Fibroblast of skin of scalp (primary cell): ENCODE measurements around the gene TUBA1C. TPM values are rescaled to one million over a fixed set of nuclear protein-coding genes. Genes with fewer than 3 reads are reported as not detected.
A peak's percentile ranks its signal among the peaks of the same experiment; 100 is the strongest.
"Not testable (repeated sequence)": the region's sequence is repeated elsewhere in the genome, so short reads cannot be mapped to it uniquely, and the experiment has no call there.

Source experiments
- DNase-seq: peaks from one replicate; pipeline ENCODE4 v3.0.0-alpha.2; 2013
- polyA plus RNA-seq, 2 experiments: library from polyadenylated mRNA; unstranded; fragments of 120-200 nt; gene quantifications; one replicate each; pipeline ENCODE4 v1.2.1, GENCODE V29; 2013; ENCODE audit not compliant: insufficient read length in 2 of 2

The TUBA1C gene
- 543 TPM for polyA plus RNA-seq (2013, experiment 1 of 2; ENCODE audit: insufficient read length)
- 549 TPM for polyA plus RNA-seq (2013, experiment 2 of 2; ENCODE audit: insufficient read length)

DNA sequence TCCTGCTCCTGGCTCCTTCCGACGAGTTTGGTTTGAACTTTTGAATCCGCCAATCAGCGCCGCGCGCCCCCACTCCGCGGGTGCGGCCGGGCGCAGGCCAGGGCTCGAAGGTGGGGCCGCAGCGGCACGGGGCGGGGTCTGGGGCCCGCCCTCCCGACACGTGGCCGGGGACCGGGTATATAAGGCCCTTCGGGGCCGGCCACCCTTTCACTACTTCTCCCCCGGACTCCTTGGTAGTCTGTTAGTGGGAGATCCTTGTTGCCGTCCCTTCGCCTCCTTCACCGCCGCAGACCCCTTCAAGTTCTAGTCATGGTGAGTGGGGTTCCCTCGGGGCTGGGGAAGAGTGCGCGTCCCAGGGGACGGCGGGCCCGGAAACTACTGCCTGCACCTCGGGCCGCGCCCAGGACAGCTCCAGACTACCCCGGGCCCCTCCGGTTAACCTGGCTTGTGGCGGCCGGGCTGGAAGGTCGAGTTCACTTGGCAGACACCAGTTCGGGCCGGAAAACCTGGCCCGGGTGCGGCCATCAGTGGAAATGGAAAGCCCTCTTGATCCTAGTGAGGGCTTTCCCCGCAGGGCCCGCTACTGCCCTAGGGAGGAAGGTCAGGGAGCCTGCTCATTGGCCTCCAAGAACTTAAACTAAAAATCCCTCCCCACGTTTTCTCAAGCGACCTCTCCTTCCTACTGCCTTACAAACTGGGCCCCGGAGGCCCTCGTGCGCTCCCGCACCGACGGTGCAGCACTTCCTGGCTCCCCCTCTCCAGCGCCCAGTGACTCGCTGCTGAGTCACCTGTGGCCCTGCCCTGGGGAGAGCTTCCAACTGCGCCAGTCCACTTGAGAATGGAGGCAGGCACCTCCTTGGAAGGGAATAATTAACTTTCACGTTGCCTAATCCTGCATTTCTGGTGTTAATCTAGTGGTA is at the start of gene TUBA1C:
Gene TUBA1C (plus strand): TSS at position 210 of the 920 bp plus-strand sequence. CDS start 100 bp downstream, at position 310.
- DNase-seq = peak; percentile 95

- DNase-seq = no peak
These were observed 45.4 kb upstream of the TUBA1C start for GRCh38 chr12:49219417-49220026.

GRCh38 chr12:49220972-49221371 is 43.9 kb upstream of the TUBA1C start:
- no peak for DNase-seq

DNA sequence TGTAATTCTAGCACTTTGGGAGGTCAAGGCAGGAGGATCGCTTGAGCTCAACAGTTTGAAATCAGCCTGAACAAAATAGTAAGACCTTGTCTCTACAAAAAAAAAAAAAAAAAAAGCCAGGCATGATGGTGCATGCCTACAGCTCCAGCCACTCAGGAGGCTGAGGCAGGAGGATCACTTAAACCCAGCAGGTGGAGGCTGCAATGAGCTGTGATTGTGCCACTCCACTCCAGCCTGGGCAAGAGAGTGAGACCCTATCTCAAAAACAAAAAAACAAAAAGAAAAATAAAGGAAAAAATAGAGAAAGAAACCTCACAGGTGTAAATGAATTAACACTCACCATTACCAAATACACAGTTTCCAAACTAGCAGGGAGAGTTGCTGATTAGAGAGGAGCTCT is 41.8 kb upstream of the TUBA1C start:
- no peak for DNase-seq

DNA sequence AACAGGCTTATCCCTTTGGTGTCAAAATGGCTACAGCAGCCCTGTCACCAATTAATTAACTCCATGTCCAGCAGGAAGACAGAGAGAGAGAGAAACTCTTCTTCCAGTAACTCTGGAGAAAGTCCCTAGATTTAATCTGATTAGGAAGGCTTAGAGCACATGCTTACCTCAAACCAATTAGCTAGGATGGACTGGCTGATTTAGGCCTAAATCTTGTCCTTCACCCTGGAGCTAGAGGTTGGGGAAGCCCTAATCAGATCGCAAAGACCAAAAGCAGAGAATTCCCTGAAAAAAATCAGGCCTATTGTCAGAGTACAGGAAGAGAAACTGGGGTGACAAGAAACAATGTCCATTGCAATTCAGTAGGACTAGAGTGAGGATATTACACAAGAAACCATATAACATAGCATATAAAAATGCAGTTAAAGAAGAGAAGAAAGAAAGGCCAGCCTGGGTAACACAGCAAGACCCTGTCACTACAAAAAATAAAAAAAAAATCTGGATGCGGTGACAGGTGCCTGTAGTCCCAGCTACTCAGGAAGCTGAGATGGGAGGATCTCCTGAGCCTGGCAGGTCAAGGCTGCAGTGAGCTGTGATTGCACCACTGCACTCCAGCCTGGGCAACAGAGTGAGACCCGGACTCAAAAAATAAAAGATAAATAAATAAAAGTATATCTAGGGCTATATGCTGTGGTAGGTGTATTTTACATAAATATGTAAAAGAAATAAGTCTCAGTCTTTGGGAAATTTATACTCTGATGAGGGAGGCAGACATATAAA is 41.1 kb upstream of the TUBA1C start:
- DNase-seq = no peak

DNA sequence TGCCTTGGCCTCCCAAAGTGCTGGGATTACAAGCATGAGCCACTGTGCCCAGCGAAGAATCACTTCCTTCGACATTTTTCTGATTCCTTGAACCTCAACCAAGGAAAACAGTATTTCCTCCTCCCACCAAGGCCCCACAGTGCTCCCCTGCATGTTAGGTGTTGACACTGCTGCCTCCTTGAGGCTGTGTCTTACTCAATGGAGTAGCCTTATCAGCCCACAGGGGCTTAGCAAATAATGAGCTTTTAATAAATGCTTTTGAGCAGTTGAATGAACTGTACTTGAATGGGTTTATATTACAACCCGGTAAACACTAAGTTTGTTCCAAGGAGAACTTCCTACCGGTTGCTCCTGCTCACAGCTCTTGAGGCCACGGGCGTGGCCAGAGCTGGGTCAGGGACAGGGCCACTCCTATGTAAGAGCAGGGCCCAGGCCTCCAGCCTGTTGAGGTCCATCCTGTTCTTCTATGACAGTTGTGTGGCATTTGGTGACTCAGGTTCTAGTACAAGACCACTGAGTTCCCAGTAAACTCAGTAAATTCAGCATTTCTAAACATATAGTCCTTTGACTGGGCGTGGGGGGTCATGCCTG is 39.2 kb upstream of the TUBA1C start:
- DNase-seq = peak; percentile 47

DNA sequence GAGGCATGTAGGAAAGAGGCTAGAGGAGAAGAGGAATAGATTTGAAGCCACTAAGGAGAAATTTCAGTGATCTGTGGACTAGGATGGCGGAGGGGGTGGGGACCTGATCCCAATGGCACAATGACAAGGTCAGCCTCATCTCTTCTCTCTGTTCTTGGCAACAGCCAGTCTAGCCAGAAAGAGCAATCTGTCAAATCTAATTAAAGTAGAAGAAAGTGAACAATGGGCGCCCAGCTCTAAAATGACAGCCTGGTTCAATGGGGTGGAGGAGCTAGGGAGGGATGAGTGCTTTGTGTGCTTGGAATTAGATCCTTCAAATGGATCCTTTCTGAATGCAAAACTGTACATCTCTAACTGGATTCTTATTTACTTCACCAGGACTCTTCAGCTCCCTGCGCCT is 37.2 kb upstream of the TUBA1C start:
- no peak for DNase-seq

DNA sequence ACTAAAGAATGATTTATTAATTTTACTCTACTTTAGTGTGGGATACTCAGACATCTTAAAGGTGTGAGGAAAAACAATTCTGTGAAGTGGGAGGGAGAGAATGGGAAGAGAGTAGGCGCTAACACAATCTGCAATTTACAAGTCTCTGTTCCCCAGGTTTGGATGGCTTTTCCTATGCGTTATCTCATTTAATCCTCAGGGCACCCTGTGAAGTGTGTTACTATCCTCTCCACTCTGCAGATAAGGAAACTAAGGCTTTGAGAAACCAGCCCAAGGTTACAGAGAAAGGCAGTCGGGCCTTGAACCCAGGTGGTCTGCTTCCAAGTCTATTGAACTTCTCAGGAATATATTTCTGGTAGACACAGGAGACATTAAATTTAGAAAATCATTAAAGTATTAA is 36.2 kb upstream of the TUBA1C start:
- DNase-seq = no peak

DNA sequence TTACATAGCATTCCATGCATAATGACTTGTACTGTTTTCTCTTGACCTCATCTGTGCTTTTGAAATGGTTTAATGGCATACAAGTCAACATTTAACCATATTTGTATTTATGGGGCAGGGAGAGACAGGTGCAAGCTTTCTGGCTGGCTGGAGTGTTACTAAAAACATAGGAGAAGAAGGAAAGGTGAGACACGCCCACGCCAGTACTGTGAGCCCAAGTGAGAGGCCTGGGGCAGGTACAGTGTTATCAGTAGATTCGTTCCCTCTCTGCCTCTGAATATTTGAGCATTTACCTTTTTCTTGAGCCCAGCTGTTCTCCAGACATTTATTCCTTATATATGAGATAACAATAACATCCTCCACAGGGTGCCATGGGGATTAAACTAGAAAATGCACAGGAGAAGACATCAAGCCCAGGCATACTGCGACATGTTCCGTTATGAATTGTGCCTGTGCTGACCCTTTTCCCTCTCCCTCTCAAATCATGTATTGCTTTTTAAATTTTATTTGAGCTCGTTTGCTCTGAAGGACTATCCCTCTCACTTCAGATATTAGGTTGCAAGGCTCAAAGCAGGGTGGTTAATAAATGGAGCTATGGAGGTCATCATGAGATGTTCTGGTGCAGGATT is 34.6 kb upstream of the TUBA1C start:
- DNase-seq = no peak

GRCh38 chr12:49230805-49231194 is 34.1 kb upstream of the TUBA1C start:
- no peak for DNase-seq

DNA sequence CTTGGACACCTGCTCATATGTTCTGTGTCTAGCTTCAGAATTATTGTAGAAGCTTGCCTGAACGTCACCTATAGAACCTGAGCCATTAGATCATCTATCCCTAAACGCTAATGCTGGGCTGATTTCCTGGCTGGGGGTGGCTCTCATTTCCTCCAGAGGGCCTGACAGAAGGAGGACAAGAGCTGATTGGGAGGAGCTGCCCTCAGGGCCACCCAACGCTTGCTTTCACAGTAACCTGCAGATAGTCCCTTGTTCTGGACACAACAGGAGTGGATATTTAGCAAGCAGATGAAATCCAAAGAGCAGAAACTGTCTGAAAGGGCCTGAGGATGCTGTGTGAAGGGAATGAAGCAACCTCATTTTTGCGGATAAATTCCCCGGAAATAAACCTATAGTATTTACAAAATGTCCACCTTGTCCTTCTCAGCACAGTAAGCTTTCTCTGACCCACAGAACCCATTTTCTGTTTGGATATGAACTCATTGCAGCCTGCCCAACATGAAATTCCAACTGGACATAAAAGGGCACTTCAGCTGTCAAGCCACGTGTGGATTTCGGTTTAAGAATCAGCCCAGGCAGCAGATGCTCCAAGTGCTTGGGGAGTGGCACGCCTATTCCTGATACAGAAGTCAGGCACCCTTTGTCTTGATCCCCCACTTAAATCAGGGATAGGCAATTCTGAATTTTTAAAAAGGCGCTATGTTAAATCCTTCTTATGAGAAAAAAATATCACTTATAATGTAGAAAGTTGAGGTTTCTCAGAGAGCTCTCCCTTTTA is 32.8 kb upstream of the TUBA1C start:
- DNase-seq = no peak

GRCh38 chr12:49232940-49233841 is 31.7 kb upstream of the TUBA1C start:
- peak; percentile 57 for DNase-seq

DNA sequence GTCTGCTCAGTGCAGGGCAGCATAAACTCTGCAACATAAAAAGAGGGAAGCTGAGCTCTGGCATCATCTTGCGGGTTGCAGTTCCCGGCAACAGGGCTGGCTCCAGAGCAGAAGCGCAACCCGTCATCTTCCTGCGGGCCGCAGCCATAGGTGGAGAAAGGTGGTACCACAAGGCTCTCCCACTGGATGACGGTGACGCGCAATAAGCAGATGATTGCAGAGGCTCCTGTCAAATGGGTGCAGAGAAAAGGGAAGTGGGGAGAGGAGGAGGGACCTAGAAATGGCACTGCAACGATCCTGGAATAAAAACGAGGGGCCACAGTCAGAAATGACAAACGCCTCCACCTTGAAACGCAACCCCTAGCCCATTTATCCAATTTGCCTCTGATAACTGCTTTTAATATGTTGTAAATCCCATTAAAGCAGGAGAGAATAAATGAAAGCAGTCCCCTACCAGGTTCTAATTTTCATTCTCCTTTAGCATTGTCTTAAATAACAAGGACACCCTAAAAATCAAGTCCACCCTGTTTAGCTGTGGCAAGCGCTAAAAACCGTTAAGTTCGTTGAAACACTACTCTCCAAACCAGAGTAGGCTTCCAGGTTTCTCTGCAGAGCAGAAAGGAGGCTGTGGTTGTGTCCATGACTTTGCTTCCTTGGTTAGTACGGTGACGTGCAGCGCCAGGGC is 30.9 kb upstream of the TUBA1C start:
- DNase-seq = no peak

DNA sequence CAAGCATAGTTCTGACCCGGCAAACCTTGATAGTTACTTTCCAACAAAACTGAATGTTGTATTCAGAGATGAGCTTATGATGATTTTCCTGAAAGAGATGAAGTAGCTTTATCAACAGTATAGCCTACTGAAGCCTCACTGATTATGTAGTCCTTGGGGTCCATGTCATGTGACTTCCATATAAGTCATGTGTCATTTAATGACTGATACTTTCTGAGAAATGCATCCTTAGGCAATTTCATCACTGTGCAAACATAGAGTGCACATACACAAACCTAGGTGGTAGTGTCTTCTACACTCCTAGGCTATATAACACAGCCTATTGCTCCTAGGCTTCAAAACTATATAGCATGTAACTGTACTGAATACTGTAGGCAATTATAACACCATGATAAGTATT is 28.5 kb upstream of the TUBA1C start:
- DNase-seq = no peak

DNA sequence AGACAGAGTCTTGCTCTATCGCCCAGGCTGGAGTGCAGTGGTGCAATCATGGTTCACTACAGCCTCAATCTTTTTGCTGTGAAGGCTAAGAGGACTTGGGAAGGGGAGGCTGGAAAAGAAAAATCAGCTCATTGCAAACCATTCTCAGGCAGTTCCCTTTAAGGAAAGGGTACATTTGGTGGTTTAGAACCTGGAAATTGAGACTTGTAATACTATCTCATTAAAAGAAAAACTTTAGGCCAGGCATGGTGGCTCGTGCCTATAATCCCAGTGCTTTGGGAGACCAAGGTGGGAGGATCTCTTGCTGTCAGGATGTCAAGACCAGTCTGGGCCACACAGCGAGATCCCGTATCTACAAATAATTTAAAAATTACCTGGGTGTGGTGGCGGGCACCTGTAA is 21.3 kb upstream of the TUBA1C start:
- no peak for DNase-seq

DNA sequence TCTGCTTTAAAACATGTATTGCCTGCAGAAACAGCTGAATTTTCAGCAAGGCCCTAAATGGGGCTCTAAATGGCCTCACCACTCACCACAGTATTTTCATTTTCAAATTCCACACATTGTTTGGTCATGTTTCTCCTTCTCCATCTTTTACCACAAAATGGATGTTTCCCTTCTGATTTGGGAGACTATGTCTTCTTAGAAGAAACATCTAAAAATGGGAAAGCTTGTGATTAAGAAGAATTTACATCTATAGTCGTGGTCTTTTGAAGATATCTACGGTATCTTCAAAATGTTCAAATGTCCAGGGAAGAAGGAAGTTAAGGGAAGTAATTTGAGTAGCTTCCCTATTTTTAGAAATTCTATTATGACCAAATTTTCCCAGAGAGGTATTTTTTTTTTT is 20.7 kb upstream of the TUBA1C start:
- peak; percentile 93 for DNase-seq

DNA sequence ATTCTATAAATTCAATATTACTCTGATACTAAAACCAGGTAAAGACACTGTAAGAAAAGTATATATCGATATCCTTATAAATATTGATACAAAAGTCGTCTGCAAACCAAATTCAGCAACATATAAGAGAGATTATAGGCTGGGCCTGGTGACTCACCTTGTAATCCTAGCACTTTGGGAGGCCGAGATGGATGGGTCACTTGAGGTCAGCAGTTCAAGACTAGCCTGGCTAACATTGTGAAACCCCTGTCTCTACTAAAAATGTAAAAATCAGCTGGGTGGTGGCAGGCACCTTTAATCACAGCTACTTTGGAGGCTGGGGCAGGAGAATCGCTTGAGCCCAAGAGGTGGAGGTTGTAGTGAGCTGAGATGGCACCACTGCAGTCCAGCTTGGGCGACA is 13.5 kb upstream of the TUBA1C start:
- no peak for DNase-seq

DNA sequence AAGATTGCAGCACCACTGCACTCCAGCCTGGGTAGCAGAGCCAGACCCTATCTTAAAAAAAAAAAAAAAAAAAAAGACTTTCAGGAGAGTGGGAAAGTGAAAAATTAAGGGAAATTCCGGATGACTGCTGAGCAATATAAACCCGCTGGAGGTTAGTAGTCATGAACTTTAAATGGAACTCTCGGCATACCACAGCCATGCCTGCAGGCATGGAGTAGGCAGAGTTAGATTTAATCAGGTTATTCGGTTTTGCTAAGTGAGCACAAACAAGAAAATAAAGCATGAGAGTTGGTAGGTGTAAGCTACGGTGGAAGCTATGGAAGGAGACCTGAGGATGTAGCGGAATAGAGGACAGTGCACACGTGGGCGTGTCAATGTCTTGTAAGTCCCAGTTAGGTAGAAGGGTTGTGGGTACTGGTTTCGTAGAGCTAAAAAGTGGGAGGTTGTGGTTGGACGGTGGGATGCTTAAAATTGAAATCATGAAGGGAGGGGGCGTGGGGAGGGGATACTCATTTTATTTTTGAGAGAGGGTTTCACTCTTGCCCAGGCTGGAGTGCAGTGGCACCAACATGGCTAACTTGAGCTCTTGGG is 11.8 kb upstream of the TUBA1C start:
- DNase-seq = no peak

DNA sequence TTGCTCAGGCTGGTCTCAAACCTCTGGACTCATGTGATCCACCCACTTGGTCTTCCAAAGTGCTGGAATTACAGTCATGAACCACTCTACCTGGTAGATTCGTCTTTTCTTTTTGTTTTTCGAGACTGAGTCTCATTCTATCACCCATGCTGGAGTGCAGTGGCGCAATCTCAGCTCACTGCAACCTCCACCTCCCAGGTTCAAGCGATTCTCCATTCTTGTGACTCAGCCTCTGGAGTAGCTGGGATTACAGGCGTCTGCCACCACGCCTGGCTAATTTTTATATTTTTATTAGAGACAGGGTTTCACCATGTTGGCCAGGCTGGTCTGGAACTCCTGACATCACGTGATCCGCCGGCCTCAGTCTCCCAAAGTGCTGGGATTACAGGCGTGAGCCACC is 9.4 kb upstream of the TUBA1C start:
- DNase-seq = not testable (repeated sequence)
